ENCODE results near the gene HTATSF1.

- no peak for TF ChIP-seq CTCF (IDR thresholded peaks at IDR 0.05)
- no peak for TF ChIP-seq POLR2A (IDR thresholded peaks at IDR 0.05)
- no peak for TF ChIP-seq POLR2AphosphoS5 (IDR thresholded peaks at IDR 0.05)
Measured at GRCh38 chrX:136549226-136549625, 51.8 kb downstream of the HTATSF1 start.

Data from breast epithelium (tissue), 3 donors.